ENCODE measurements around the gene ROBO1. TPM values are rescaled to one million over a fixed set of nuclear protein-coding genes. Genes with fewer than 3 reads are reported as not detected.

ROBO1 gene
- total and polyA plus RNA-seq, 2 of the 13 experiments (the other 11 are each of a cell fraction or from before 2014, with no cell fraction given) = 52.2 to 71.0 TPM

DNA sequence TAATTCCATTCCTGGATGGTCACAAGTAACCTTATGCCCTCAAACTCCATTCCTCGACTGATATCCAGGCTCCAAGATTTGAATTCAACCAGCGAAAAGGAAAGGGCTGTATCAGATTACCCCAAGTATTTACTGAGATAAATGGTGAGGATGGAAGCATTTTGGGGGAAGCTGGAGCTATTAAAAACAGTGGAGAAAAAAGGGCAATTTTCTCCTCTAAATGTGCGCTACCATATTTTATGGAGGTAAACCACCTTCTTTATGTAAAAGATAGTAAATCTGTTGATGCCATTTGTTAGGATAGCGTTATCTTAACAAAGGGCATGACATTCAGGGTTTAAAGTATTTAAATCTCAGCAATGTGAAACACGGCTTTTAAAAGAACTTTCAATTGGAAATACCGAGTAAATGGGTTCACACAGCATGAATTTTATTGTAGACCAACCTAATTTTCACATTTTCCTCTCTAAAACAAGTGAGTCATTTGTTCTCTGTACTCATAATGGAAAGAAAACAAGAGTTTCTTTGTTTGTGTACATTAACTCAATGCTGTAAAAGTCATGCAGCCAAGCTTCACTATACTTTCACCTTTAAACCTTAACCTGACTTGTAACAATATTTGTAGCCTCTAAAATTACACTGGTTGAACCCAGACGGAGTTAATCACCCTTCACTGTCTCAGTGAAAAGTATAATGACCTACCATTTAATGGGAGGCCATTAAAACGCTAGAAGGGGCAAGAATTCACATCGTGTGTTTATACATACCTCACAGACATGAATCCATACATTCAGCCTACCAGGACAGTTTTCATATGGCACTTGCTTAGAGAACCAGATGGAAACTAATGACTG lies 773.4 kb downstream of the ROBO1 start:
- CTCF ChIA-PET (ENCODE audit: low intra/inter-chr PET ratio, low total read pairs) = no interaction called here
- TF ChIP-seq SIX4 (CRISPR knock-in tag; IDR thresholded peaks at IDR 0.05) (peak; percentile 83), THAP11 (CRISPR knock-in tag; IDR thresholded peaks at IDR 0.05) (0 out of 2 replicates have a peak, but pooled peaks have one; percentile 30), ZNF138 (CRISPR knock-in tag; IDR thresholded peaks at IDR 0.05; ENCODE audit: low read depth) (no peak), FOXO1 (CRISPR knock-in tag; IDR thresholded peaks at IDR 0.05) (peak; percentile 22; the same call in 1 of the 2 replicates), TMF1 (CRISPR knock-in tag; IDR thresholded peaks at IDR 0.05; ENCODE audit: low read depth) (no peak), FOXK1 (CRISPR knock-in tag; IDR thresholded peaks at IDR 0.05; ENCODE audit: borderline replicate concordance, low read depth) (0 out of 2 replicates have a peak, but pooled peaks have one; percentile 20), TBX3 (IDR thresholded peaks at IDR 0.05; ENCODE audit: borderline replicate concordance) (0 out of 2 replicates have a peak, but pooled peaks have one; percentile 13), PPARG (CRISPR knock-in tag; conservative IDR thresholded peaks at IDR 0.05) (0 out of 2 replicates have a peak, but pooled peaks have one; percentile 31), ZNF510 (CRISPR knock-in tag; IDR thresholded peaks at IDR 0.05; ENCODE audit: low read depth) (no peak), HDAC1 (CRISPR knock-in tag; IDR thresholded peaks at IDR 0.05) (peak; percentile 35; the same call in 1 of the 2 replicates), ZNF577 (CRISPR knock-in tag; IDR thresholded peaks at IDR 0.05; ENCODE audit: borderline replicate concordance, low read depth) (no peak), KDM3A (CRISPR knock-in tag; IDR thresholded peaks at IDR 0.05; ENCODE audit: low read depth) (no peak), HMG20A (CRISPR knock-in tag; IDR thresholded peaks at IDR 0.05; ENCODE audit: borderline replicate concordance) (peak; percentile 66; the same call in 1 of the 2 replicates), NR2C2 (CRISPR knock-in tag; IDR thresholded peaks at IDR 0.05; ENCODE audit: borderline replicate concordance) (peak; percentile 62), PTBP1 (IDR thresholded peaks at IDR 0.05; ENCODE audit: low read depth, low read length, poor library complexity, severe bottlenecking) (no peak)
- TF ChIP-seq, protein P1, sequence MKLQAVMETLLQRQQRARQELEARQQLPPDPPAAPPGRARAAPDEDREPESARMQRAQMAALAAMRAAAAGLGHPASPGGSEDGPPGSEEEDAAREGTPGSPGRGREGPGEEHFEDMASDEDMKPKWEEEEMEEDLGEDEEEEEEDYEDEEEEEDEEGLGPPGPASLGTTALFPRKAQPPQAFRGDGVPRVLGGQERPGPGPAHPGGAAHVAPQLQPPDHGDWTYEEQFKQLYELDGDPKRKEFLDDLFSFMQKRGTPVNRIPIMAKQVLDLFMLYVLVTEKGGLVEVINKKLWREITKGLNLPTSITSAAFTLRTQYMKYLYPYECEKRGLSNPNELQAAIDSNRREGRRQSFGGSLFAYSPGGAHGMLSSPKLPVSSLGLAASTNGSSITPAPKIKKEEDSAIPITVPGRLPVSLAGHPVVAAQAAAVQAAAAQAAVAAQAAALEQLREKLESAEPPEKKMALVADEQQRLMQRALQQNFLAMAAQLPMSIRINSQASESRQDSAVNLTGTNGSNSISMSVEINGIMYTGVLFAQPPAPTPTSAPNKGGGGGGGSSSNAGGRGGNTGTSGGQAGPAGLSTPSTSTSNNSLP (IDR thresholded peaks at IDR 0.05; ENCODE audit: low read depth, low read length) = peak; percentile 62
- TF ChIP-seq, protein P2, sequence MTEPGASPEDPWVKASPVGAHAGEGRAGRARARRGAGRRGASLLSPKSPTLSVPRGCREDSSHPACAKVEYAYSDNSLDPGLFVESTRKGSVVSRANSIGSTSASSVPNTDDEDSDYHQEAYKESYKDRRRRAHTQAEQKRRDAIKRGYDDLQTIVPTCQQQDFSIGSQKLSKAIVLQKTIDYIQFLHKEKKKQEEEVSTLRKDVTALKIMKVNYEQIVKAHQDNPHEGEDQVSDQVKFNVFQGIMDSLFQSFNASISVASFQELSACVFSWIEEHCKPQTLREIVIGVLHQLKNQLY (CRISPR knock-in tag; IDR thresholded peaks at IDR 0.05) = no peak
- TF ChIP-seq, protein P3, sequence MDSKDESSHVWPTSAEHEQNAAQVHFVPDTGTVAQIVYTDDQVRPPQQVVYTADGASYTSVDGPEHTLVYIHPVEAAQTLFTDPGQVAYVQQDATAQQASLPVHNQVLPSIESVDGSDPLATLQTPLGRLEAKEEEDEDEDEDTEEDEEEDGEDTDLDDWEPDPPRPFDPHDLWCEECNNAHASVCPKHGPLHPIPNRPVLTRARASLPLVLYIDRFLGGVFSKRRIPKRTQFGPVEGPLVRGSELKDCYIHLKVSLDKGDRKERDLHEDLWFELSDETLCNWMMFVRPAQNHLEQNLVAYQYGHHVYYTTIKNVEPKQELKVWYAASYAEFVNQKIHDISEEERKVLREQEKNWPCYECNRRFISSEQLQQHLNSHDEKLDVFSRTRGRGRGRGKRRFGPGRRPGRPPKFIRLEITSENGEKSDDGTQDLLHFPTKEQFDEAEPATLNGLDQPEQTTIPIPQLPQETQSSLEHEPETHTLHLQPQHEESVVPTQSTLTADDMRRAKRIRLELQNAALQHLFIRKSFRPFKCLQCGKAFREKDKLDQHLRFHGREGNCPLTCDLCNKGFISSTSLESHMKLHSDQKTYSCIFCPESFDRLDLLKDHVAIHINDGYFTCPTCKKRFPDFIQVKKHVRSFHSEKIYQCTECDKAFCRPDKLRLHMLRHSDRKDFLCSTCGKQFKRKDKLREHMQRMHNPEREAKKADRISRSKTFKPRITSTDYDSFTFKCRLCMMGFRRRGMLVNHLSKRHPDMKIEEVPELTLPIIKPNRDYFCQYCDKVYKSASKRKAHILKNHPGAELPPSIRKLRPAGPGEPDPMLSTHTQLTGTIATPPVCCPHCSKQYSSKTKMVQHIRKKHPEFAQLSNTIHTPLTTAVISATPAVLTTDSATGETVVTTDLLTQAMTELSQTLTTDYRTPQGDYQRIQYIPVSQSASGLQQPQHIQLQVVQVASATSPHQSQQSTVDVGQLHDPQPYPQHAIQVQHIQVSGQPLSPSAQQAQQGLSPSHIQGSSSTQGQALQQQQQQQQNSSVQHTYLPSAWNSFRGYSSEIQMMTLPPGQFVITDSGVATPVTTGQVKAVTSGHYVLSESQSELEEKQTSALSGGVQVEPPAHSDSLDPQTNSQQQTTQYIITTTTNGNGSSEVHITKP (CRISPR knock-in tag; IDR thresholded peaks at IDR 0.05; ENCODE audit: low read depth) = peak; percentile 27; the same call in 1 of the 2 replicates

More for the DNA sequence above, 773.4 kb downstream of the ROBO1 start:
- H2AFZ ChIP-seq (ENCODE audit: low read length) = no peak overlapping the region
- intact Hi-C loops (cut with micrococcal nuclease; ENCODE audit: unreplicated experiment) (loop anchor here (5.0 to 10.0 kb wide), 2 partner anchors 162 to 260 kb away; no protein-coding TSS in a partner anchor), in situ Hi-C loops (cut with HindIII; ENCODE audit: extremely low pct_ligation_motif_present, low pct_unique_long_range_greater_than_20kb) (no loop called here)
- peak; percentile 81 for ATAC-seq
- WGBS (ENCODE audit: low lambda C conversion rate) = 20% methylated on average over 9 of the region's 9 CpGs
- POLR2A ChIA-PET = interaction anchor here (1.0 to 1.8 kb wide), 2 partner anchors 12 to 25 kb away, joined by 5 to 8 read pairs; no protein-coding TSS in a partner anchor
- DNase-seq (ENCODE audit: low spot score) = peak; percentile 66
- FAIRE-seq = no peak
- H4K20me1 ChIP-seq (ENCODE audit: insufficient read depth, low read length) = no peaks in the 10 kb centered on the region
- BruUV-seq (replicated peaks) = no TSS peak
- no peaks in the 10 kb centered on the region for H3K27me3 ChIP-seq (ENCODE audit: control insufficient read depth in 1 of 2, insufficient read depth in 2 of 2, low read length in 2 of 2)
- peaks cover 98% of the 10 kb centered on the region for H3K79me2 ChIP-seq (ENCODE audit: insufficient read depth, low read length)
- no peaks in the 10 kb centered on the region for H3K36me3 ChIP-seq (replicated peaks in 1 of 2; ENCODE audit: control insufficient read depth in 1 of 2, insufficient read depth in 2 of 2, low read length in 2 of 2)
- H3K4me1 ChIP-seq (ENCODE audit: insufficient read depth, low read length) = peaks cover 78% of the 10 kb centered on the region
- peak overlapping the region; percentile 22 to 42 (median 29); a peak in 5 of 6 replicates for H3K4me3 ChIP-seq (replicated peaks in 1 of 3; ENCODE audit: insufficient read depth in 1 of 3, low read depth in 2 of 3, low read length in 3 of 3)
- no peaks in the 10 kb centered on the region for H3K9me3 ChIP-seq (ENCODE audit: low read length)
- H3K27ac ChIP-seq (ENCODE audit: extremely low read length, insufficient read depth, low read length) = peak overlapping the region; percentile 82
- peak overlapping the region; percentile 68 for H3K4me2 ChIP-seq (ENCODE audit: low read depth, low read length)
- peak overlapping the region; percentile 61 for H3K9ac ChIP-seq (ENCODE audit: insufficient read depth, low read depth, low read length)
